ENCODE data around the gene HBP1.
A peak's percentile ranks its signal among the peaks of the same experiment; 100 is the strongest.
"Not testable (repeated sequence)": the region's sequence is repeated elsewhere in the genome, so short reads cannot be mapped to it uniquely, and the experiment has no call there.

The HBP1 gene

GRCh38 chr7:107186240-107186639 lies 17.4 kb downstream of the HBP1 start:
- DNase-seq = no peak

DNA sequence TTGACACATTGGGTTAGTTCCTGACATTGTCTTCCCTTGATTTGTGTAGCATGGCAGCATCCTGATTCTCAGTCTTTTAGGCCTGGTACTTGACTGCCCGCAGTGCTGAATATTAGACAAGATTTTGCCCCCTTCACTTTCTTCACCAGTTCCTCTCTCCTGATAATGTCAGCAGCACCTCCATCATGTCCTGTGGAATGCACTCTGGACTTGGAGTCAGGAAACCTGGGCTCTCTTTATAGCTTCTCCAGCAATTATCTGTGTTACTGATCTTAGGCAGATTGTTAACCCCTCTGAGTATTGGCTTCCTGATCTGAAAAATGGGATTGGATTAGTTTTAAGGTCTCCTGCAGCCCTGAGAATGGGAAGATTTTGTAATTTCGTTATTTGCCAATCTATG lies 19.0 kb downstream of the HBP1 start:
- no peak for DNase-seq

DNA sequence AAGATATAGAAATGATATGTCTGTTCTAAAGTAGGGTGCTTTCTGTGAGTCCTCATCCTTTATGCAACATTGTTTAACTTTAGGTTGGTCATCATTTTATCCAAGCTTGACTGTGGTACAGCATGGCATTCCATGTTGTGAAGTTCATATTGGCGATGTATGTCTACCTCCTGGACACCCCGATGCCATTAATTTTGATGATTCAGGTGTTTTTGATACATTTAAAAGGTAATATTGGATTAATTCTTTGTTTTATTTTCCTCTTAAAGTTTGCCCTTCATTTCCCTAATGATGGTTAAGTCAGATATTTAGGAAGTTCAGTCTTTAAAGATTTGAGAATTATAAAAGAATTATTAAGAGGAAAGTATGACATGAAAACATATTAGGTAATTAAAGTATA lies 21.3 kb downstream of the HBP1 start:
- no peak for DNase-seq

DNA sequence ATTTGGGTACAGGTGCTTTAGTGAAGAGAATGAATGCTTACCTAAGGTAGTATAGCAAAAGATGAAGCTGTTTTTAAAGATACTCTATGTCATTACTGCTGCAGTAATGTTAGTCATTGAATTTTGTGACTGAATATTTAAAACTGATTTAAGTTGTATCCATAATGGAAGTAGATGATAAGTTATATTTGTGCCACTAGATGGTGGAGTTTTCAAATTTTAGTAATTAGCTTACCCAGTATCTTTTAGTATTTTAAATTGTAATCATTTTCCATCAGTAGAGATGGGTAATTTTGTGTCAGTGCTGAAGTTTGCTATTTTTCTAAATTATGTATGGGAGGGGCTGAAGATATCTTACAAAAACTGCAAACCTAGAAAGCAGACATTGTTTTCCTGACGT lies 25.2 kb downstream of the HBP1 start:
- DNase-seq = no peak

DNA sequence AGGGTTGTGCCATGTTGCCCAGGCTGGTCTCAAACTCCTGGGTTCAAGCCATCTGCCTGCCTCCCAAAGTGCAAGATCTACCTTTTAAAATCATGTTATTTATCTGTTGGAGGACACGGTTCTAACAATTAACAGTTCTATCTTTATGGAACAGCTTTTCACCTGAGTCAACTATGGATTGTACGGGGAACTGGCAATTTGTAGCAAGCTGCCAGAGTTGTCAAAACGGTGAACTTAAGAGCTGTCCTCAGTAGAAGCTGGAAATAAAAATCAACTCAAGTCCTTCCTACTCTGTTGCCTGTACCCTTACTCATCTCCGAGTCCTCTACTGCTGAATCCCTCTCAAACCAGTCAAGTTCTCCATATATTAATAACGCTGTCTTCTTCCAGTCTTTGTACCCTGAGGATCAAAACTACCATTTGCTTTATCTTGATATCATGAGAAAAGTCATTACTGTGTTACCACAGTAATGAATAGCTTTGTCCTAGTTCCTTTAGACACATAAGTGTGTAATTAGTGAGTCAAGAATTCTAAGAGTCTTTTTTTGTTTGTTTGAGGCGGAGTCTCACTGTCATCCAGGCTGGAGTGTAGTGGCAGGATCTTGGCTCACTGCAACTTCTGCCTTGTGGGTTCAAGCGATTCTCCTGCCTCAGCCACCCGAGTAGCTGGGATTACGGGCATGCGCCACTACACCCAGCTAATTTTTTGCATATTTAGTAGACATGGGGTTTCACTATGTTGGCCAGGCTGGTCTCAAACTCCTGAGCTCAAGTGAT lies 28.2 kb downstream of the HBP1 start:
- DNase-seq = no peak

GRCh38 chr7:107201795-107202450 lies 33.1 kb downstream of the HBP1 start:
- DNase-seq = peak; percentile 51

DNA sequence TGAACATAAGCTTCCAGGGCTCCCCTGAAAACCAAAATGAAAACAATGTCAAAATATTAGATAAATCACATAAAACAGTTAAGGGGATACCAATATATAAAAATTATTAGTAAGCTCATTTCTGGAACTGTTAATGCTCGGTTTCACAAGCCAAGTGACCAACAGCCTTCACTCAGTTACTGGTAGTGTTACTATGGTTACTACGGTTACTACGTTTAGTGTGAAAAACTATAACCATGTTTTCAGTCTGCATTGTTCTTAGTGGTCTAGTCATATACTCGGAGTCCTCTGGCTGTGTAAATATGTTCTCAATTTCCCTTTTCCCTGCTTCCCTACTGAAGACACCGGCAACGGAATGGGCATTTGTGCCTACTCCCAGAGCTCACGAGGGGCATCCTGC lies 34.8 kb downstream of the HBP1 start:
- DNase-seq = no peak

GRCh38 chr7:107206136-107206535 lies 37.3 kb downstream of the HBP1 start:
- no peak for DNase-seq

DNA sequence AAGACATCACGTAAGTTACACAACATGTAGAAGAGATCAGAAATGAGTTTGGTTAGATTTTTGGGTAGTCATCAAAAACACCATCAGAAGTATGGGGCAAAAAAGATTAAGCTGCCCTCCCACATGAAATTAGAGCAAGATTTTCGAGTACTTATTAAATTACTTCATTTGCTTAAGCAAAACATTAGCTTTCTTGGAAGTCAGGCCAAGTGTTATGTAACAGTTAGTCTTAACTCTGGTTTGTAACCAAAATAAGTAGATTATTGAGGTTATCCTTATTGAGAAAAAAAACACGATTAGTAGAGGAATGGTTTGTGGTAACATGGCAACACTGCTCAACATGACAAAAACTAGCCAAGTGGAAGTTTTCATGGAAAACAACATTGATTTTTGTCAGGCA lies 37.9 kb downstream of the HBP1 start:
- no peak for DNase-seq

GRCh38 chr7:107207459-107207858 lies 38.7 kb downstream of the HBP1 start:
- no peak for DNase-seq

DNA sequence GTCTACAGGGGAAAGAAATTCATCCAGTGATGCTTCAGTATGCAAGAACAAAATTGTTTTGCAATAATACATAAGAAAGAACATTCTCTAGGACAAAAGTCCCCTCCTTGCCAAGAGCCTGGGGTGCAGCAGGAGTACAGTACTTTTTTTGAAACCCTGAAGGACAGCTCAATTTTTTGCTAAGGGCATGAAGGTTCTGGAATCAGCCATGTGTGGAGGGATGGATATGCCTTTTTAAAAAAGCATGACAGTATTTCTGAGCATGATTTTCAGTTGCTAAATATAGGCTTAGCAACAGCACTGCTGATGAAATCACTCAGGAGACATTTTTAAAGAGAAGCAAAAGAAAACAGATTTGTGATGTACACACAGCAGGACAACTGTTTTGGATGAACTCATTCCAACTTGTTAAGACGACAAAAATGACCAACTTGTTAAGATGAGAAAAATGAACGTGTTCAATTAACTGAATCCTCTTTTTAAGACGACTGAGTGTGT lies 39.3 kb downstream of the HBP1 start:
- no peak for DNase-seq

- DNase-seq = no peak
Observed at GRCh38 chr7:107208563-107208962, 39.8 kb downstream of the HBP1 start.

- no peak for DNase-seq
Observed at GRCh38 chr7:107209565-107209964, 40.8 kb downstream of the HBP1 start.

- DNase-seq = no peak
Observed at GRCh38 chr7:107210400-107210799, 41.6 kb downstream of the HBP1 start.

DNA sequence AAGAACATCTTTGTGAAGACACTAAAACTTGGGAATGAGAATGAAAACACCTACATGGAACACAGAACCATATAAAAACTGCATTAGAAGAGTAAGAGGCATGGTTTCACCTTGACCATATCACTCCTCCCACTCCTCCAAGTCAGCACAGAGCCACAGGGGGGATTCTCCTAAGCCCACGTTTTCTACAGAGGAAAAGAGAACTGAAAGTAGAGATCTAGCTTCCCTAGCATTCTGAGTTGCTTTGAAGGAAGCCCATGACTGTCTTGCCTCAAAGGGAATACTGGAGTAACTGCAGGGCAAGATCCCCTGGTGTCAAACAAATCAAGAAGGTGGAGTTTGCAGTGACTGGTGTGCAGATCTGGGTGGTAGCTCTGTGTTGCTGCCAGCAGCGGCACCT lies 43.9 kb downstream of the HBP1 start:
- DNase-seq = no peak

GRCh38 chr7:107213193-107213788 lies 44.5 kb downstream of the HBP1 start:
- no peak for DNase-seq

GRCh38 chr7:107213945-107214344 lies 45.1 kb downstream of the HBP1 start:
- DNase-seq = no peak

DNA sequence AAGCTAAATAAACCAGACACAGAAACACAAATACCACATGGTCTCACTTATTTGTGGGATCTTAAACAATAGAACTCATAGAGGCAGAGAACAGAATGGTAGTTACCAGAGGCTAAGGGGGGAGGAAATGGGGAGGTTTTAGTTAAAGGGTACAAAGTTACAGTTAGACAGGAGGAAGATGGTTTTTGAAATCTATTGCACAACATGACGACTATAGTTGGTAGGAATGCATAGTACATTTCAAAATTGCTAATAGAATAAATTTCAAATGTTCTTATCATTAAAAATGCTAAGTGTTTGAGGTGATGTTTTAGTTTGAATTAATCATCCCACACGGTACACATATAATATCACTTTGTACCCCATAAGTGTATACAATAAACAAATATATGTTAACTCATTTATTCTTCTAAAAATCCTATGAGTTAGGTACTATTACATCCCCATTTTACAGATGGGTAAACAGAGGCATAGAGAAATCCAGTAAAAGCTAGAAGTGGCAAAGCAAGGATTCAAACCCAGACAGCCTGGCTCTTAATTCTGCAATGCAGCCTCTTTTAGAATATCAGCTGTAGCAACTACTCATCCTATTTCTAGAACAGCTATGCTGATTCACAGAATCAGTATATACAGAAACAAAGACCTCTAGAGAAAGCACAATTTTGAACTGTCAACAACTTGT lies 50.9 kb downstream of the HBP1 start:
- DNase-seq = no peak

GRCh38 chr7:107220356-107220755 lies 51.6 kb downstream of the HBP1 start:
- no peak for DNase-seq

DNA sequence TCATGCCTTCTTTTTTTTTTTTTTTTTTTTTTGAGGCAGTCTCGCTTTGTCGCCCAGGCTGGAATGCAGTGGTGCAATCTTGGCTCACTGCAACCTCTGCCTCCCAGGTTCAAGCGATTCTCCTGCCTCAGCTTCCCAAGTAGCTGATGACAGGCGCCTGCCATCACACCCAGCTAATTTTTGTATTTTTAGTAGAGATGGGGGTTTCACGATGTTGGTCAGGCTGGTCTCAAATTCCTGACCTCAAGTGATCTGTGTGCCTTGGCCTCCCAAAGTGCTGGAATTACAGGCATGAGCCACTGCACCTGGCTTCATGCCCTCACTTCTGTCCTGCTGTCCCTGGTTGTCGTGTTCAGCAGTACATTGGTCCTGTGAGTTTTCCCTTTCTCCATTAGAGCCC lies 52.0 kb downstream of the HBP1 start:
- not testable (repeated sequence) for DNase-seq

- DNase-seq = no peak
Observed at GRCh38 chr7:107224374-107225223, 55.8 kb downstream of the HBP1 start.

DNA sequence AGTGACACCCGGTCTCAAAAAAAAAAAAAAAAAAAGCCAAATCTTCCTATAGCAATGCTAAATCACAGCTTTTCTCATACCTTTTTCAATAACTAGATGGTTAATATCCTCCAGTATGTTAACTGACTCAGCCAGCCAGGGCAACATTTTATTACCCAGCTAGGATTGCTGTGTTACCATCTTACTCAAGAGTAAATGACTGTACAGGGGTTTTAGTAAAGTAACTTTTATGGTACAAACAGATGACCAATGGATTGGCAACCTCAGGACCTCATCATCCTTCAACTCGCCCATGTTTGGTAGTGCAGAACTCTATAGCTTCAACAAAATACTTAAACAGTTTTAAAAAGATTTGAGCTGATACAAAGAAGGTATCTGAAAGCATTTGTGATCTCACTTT lies 59.5 kb downstream of the HBP1 start:
- DNase-seq = no peak

DNA sequence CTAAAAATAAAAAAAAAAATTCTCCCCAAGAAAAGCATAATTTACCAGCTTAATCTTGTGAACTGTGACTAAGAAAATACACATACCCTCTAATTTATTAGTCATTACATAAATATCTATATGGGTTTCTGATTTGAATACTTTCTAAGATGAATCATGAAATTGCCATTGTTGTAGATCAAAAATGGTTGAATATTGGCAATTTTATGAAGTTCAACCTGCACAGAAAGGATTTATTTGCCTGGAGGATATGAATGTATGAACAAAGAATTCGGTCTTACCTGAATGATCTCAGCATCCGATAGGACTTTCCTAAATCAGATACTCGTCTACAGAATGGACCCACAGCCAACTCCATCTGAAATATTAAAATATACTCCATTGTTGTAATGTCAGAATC lies 61.5 kb downstream of the HBP1 start:
- no peak for DNase-seq
